HCT116 (cell line): ENCODE data around the gene TMEM266.

ENCODE experiments used
- EGR1 ChIP-seq: IDR thresholded peaks from 2 replicates; pipeline ENCODE4 v1.6.1; 2012; ENCODE audit warnings: low read depth
- EZH2 ChIP-seq: fragments of 200-600 bp; sonication (generic); IDR thresholded peaks from 2 replicates; pipeline ENCODE4 v1.6.1; 2017; ENCODE audit warnings: antibody characterized with exemption, mixed run types
- POLR2A ChIP-seq: IDR thresholded peaks from 2 replicates; pipeline ENCODE4 v1.7.0; 2011; ENCODE audit warnings: borderline replicate concordance; ENCODE audit not compliant: insufficient read depth, insufficient read length; ENCODE audit errors: extremely low read depth
- POLR2AphosphoS5 ChIP-seq: IDR thresholded peaks from 2 replicates; pipeline ENCODE4 v1.6.1; 2011; ENCODE audit warnings: mild to moderate bottlenecking, low read depth, low read length, moderate library complexity
- RAD21 ChIP-seq: IDR thresholded peaks from 2 replicates; pipeline ENCODE4 v1.6.1; 2012; ENCODE audit warnings: low read depth, mild to moderate bottlenecking
- SP1 ChIP-seq: IDR thresholded peaks from 2 replicates; pipeline ENCODE4 v1.6.1; 2012; ENCODE audit warnings: low read depth
- YY1 ChIP-seq: IDR thresholded peaks from 2 replicates; pipeline ENCODE4 v1.6.1; 2011; ENCODE audit warnings: low read length, low read depth, moderate library complexity, mild to moderate bottlenecking; ENCODE audit not compliant: insufficient replicate concordance; ENCODE audit errors: extremely low read depth
- ZNF274 ChIP-seq: fragments of 200-500 bp; sonication (Bioruptor generic); IDR thresholded peaks from 2 replicates; pipeline ENCODE4 v1.6.1; 2014; ENCODE audit warnings: mild to moderate bottlenecking, low read depth, low read length, inconsistent platforms
- TF ChIP-seq, protein P1 (sequence below), 3 experiments: fragments of 200-600 bp in 1 of 3; sonication (generic) in 1 of 3; IDR thresholded peaks in 2 of 3; conservative IDR thresholded peaks in 1 of 3; 2 replicates each; pipeline ENCODE4 v1.5.1; 2012 to 2017; ENCODE audit warnings: low read depth in 2 of 3, low read length in 2 of 3, antibody characterized with exemption in 1 of 3, borderline replicate concordance in 1 of 3, control low read depth in 1 of 3, mild to moderate bottlenecking in 1 of 3, mixed read lengths in 1 of 3, mixed run types in 1 of 3, moderate library complexity in 1 of 3; ENCODE audit not compliant: insufficient read depth in 1 of 3
- TF ChIP-seq, protein P2 (sequence below): IDR thresholded peaks from 2 replicates; pipeline ENCODE4 v1.6.1; 2011; ENCODE audit warnings: mild to moderate bottlenecking, low read length, moderate library complexity; ENCODE audit not compliant: insufficient replicate concordance; ENCODE audit errors: extremely low read depth
- TF ChIP-seq, protein P3 (sequence below): IDR thresholded peaks from 2 replicates; pipeline ENCODE4 v1.6.1; 2012

DNA sequence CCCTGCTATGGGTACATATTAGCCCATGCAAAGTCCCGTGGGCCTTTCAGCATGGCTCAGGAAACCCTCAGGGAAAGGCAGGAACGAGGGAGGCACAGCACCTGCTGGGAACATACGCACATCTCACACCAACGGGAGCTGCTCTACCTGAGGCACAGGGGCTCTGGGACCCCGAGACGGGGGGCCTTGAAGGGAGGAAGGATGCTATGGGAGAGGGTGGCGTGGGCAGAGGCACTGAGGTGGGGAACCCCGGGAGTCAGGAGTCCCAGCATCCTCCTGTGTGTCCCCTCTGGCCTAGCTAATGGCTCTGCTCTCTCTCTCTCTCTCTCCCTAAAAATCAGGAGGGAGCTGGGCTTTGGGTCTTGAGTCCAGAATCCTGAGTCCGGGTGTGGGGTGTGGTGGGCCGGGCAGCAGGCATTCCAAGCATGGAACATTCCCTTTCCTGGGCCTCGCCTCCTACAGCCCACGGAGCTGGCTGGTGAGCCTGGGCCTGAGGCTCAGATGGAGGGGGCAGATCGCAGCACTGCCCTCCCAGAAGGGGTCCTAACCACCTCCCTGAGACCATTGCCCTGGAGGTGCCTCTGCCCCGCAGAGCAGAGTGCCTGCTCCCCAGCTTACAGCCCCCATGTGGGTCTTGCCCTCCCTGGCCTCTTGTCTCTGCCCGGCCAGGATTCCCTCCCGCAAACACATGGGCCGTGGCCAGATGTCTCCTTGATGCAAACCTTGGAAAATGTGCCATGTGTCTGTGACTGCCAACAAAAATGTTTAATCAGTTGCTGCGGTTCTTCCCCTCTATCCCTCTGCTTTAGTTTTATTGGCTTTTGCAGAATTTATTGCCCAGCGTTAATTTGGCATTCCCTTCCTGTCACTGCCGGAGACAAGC is 101.6 kb downstream of the TMEM266 start:
- TF ChIP-seq, protein P1, sequence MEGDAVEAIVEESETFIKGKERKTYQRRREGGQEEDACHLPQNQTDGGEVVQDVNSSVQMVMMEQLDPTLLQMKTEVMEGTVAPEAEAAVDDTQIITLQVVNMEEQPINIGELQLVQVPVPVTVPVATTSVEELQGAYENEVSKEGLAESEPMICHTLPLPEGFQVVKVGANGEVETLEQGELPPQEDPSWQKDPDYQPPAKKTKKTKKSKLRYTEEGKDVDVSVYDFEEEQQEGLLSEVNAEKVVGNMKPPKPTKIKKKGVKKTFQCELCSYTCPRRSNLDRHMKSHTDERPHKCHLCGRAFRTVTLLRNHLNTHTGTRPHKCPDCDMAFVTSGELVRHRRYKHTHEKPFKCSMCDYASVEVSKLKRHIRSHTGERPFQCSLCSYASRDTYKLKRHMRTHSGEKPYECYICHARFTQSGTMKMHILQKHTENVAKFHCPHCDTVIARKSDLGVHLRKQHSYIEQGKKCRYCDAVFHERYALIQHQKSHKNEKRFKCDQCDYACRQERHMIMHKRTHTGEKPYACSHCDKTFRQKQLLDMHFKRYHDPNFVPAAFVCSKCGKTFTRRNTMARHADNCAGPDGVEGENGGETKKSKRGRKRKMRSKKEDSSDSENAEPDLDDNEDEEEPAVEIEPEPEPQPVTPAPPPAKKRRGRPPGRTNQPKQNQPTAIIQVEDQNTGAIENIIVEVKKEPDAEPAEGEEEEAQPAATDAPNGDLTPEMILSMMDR (IDR thresholded peaks at IDR 0.05 in 2 of 3, conservative IDR thresholded peaks at IDR 0.05 in 1 of 3; ENCODE audit: borderline replicate concordance in 1 of 3, insufficient read depth in 1 of 3, low read depth in 2 of 3, low read length in 2 of 3), result no peak
- TF ChIP-seq EZH2 (no peak), POLR2AphosphoS5 (no peak), POLR2A (no peak), EGR1 (no peak), RAD21 (no peak), ZNF274 (no peak), YY1 (no peak), SP1 (no peak)
- TF ChIP-seq, protein P2, sequence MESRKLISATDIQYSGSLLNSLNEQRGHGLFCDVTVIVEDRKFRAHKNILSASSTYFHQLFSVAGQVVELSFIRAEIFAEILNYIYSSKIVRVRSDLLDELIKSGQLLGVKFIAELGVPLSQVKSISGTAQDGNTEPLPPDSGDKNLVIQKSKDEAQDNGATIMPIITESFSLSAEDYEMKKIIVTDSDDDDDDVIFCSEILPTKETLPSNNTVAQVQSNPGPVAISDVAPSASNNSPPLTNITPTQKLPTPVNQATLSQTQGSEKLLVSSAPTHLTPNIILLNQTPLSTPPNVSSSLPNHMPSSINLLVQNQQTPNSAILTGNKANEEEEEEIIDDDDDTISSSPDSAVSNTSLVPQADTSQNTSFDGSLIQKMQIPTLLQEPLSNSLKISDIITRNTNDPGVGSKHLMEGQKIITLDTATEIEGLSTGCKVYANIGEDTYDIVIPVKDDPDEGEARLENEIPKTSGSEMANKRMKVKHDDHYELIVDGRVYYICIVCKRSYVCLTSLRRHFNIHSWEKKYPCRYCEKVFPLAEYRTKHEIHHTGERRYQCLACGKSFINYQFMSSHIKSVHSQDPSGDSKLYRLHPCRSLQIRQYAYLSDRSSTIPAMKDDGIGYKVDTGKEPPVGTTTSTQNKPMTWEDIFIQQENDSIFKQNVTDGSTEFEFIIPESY, result no peak
- TF ChIP-seq, protein P3, sequence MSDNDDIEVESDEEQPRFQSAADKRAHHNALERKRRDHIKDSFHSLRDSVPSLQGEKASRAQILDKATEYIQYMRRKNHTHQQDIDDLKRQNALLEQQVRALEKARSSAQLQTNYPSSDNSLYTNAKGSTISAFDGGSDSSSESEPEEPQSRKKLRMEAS, result no peak
